OCI-LY7 (cell line): Measurements from ENCODE around the gene PTPRS. TPM values are rescaled to one million over a fixed set of nuclear protein-coding genes. Genes with fewer than 3 reads are reported as not detected.
A peak's percentile ranks its signal among the peaks of the same experiment; 100 is the strongest.

Experiments used
- BruUV-seq: library from RNA; stranded (reverse); fragments of 400-500 nt; replicated peaks from 2 replicates; lab custom pipeline; 2021; lab: Mats Ljungman, UMichigan
- CTCF ChIA-PET: fragments of 300-600 bp; sonication (Branson Sonifier 250); formaldehyde crosslinking; loops from one replicate; lab custom pipeline; 2022; ENCODE audit warnings: antibody characterized with exemption; ENCODE audit not compliant: unreplicated experiment; lab: Charles Lee
- POLR2A ChIA-PET: fragments of 300-600 bp; sonication (Branson Sonifier 250); formaldehyde crosslinking; loops from one replicate; lab custom pipeline; 2022; ENCODE audit warnings: antibody characterized with exemption; lab: Charles Lee
- DNase-seq: peaks from one replicate; pipeline ENCODE4 v3.0.0-alpha.2; 2015; ENCODE audit warnings: low spot score
- H2AFZ ChIP-seq: fragments of 200-600 bp; sonication (generic), shearing (Covaris generic); 2 replicates; pipeline ENCODE4 v1.6.1; 2014; ENCODE audit warnings: mild to moderate bottlenecking, antibody characterized with exemption, low read length, moderate library complexity
- H3K27ac ChIP-seq: fragments of 200-600 bp; sonication (generic); 2 replicates; pipeline ENCODE4 v1.5.1; 2014; ENCODE audit warnings: mixed run types, low read depth, mild to moderate bottlenecking, moderate library complexity, low read length, inconsistent platforms; ENCODE audit not compliant: poor library complexity, severe bottlenecking
- H3K36me3 ChIP-seq: fragments of 200-600 bp; sonication (generic); 2 replicates; pipeline ENCODE4 v1.6.1; 2014; ENCODE audit warnings: mild to moderate bottlenecking, antibody characterized with exemption, low read length, moderate library complexity, mixed read lengths; ENCODE audit not compliant: insufficient read depth
- H3K4me1 ChIP-seq: fragments of 200-600 bp; sonication (generic); 2 replicates; pipeline ENCODE4 v1.5.1; 2014; ENCODE audit warnings: mild to moderate bottlenecking, low read length; ENCODE audit not compliant: insufficient read depth, poor library complexity, severe bottlenecking
- H3K4me2 ChIP-seq: fragments of 200-600 bp; sonication (generic); 2 replicates; pipeline ENCODE4 v1.6.1; 2014; ENCODE audit warnings: mild to moderate bottlenecking, low read length
- H3K4me3 ChIP-seq: fragments of 200-600 bp; sonication (generic); 2 replicates; pipeline ENCODE4 v1.5.1; 2014; ENCODE audit warnings: mild to moderate bottlenecking, low read depth, low read length; ENCODE audit not compliant: poor library complexity, severe bottlenecking
- H3K79me2 ChIP-seq: fragments of 200-600 bp; sonication (generic); 2 replicates; pipeline ENCODE4 v1.6.1; 2016; ENCODE audit warnings: low read depth, mild to moderate bottlenecking, low read length, moderate library complexity, mixed read lengths; ENCODE audit not compliant: insufficient read depth
- H3K9me2 ChIP-seq: fragments of 200-600 bp; sonication (generic); 2 replicates; pipeline ENCODE4 v1.6.1; 2016; ENCODE audit warnings: mild to moderate bottlenecking, low read length, mixed read lengths; ENCODE audit not compliant: insufficient read depth
- H3K9me3 ChIP-seq: fragments of 200-600 bp; sonication (generic); 2 replicates; pipeline ENCODE4 v1.6.1; 2014; ENCODE audit warnings: mild to moderate bottlenecking, mixed run types, low read length, mixed read lengths
- H4K20me1 ChIP-seq: fragments of 200-600 bp; sonication (generic); 2 replicates; pipeline ENCODE4 v1.6.1; 2014; ENCODE audit warnings: mild to moderate bottlenecking, antibody characterized with exemption, low read length, moderate library complexity, mixed read lengths; ENCODE audit not compliant: insufficient read depth
- CTCF ChIP-seq: fragments of 200-600 bp; sonication (generic); conservative IDR thresholded peaks from 2 replicates; pipeline ENCODE4 v1.5.1; 2014; ENCODE audit warnings: mild to moderate bottlenecking, antibody characterized with exemption, low read length, moderate library complexity, mixed read lengths
- EZH2phosphoT487 ChIP-seq: fragments of 200-600 bp; sonication (generic); IDR thresholded peaks from 2 replicates; pipeline ENCODE4 v1.6.1; 2018; ENCODE audit warnings: low read depth, borderline replicate concordance, mild to moderate bottlenecking, mixed run types, antibody characterized with exemption, low read length, moderate library complexity, mixed read lengths
- intact Hi-C: fragments of 100-400 bp; cut with micrococcal nuclease; formaldehyde crosslinking; loops from one replicate; pipeline ENCODE4 v1.10.0; 2022; ENCODE audit not compliant: unreplicated experiment
- total RNA-seq, 2 experiments: library from RNA; depleted of rRNA in 1 of 2; stranded (reverse); fragments of >200 nt in 1 of 2; shearing (Covaris generic) in 1 of 2; gene quantifications; 2 replicates each; pipeline ENCODE4 v1.2.3, GENCODE V29; 2014 to 2022

Gene PTPRS
- total RNA-seq, 2 experiments from 2014 or later: 48.5 to 88.7 TPM

- DNase-seq: no peak
- Histone ChIP-seq H3K9me3 (no peaks in the 10 kb centered on the region), H3K4me2 (peak overlapping the region; percentile 77; the same call in 1 of the 2 replicates), H3K9me2 (no peaks in the 10 kb centered on the region), H3K4me3 (no peak overlapping the region), H3K4me1 (peaks cover 46% of the 10 kb centered on the region), H3K79me2 (no peaks in the 10 kb centered on the region), H3K36me3 (no peaks in the 10 kb centered on the region), H4K20me1 (no peaks in the 10 kb centered on the region; the same call in 1 of the 2 replicates), H3K27ac (no peak overlapping the region), H2AFZ (no peak overlapping the region)
- POLR2A ChIA-PET: no interaction called here
- intact Hi-C loops: loop anchor here (5.0 kb wide), 1 partner anchor 58 kb away; no protein-coding TSS in a partner anchor
- TF ChIP-seq EZH2phosphoT487 (no peak), CTCF (no peak)
- CTCF ChIA-PET: no interaction called here
- no TSS peak for BruUV-seq
These were observed 5.7 kb downstream of the PTPRS start for GRCh38 chr19:5334824-5335500.

- Histone ChIP-seq H2AFZ (no peak overlapping the region), H3K4me2 (no peak overlapping the region), H3K79me2 (no peaks in the 10 kb centered on the region), H3K9me2 (no peaks in the 10 kb centered on the region), H3K36me3 (no peaks in the 10 kb centered on the region), H3K4me1 (peaks cover 41% of the 10 kb centered on the region), H3K4me3 (no peak overlapping the region), H3K9me3 (no peaks in the 10 kb centered on the region), H3K27ac (no peak overlapping the region), H4K20me1 (no peaks in the 10 kb centered on the region; the same call in 1 of the 2 replicates)
- intact Hi-C loops: no loop called here
- POLR2A ChIA-PET: interaction anchor here (0.6 kb wide), 1 partner anchor 119 kb away, joined by 4 read pairs; no protein-coding TSS in a partner anchor
- BruUV-seq: no TSS peak
- TF ChIP-seq CTCF (no peak), EZH2phosphoT487 (no peak)
- CTCF ChIA-PET: no interaction called here
- no peak for DNase-seq
These were observed 6.3 kb downstream of the PTPRS start for GRCh38 chr19:5334366-5334739.
